Fibroblast of villous mesenchyme (primary cell): ENCODE measurements around the gene RBP5. TPM values are rescaled to one million over a fixed set of nuclear protein-coding genes. Genes with fewer than 3 reads are reported as not detected.

Experiments used
- DNase-seq: peaks from one replicate; pipeline ENCODE4 v3.0.0-alpha.2; 2010; ENCODE audit warnings: low read depth
- H3K4me3 ChIP-seq: 2 replicates; pipeline ENCODE4 v1.5.1; 2011; ENCODE audit warnings: low read depth, mild to moderate bottlenecking, low read length
- total RNA-seq: library from RNA; depleted of rRNA; stranded (reverse); fragments of >200 nt; gene quantifications from 2 replicates; pipeline ENCODE4 v1.2.3, GENCODE V29; 2012
- TF ChIP-seq, protein P1 (sequence below): IDR thresholded peaks from 2 replicates; pipeline ENCODE4 v1.5.1; 2012; ENCODE audit warnings: low read depth, mild to moderate bottlenecking, low read length; ENCODE audit not compliant: insufficient read depth

The RBP5 gene
- total RNA-seq, 1 donor, result not detected

DNA sequence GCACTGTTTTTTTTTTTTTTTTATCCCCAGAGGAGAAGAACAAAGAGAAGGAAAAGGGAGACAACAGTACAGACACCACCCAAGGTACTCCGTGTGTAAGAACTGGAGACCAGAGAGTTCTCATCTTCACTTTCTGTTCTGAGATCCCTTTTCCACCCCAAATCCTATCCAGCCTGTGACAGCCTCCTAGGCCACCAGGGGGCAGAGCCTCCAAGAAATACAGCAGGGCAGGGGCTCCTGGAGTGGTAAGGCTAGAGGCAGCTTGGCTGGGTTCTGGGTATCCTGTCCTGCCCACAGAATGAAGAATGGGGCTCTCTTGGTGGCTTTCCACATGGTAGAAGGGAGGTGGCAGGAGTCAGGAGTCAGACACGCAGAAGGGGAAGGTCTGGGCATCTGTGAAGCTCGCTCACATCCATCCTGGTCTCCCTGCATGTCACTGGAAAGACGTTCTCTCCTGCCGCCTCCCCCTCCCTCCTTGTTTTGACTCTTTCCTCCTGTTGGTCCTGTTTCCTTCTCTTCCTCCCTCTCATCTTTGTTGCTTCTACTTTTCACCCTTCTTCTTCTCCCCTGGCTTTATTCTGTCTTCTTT, 13.5 kb upstream of the RBP5 start:
- no peak overlapping the region for H3K4me3 ChIP-seq
- TF ChIP-seq, protein P1, sequence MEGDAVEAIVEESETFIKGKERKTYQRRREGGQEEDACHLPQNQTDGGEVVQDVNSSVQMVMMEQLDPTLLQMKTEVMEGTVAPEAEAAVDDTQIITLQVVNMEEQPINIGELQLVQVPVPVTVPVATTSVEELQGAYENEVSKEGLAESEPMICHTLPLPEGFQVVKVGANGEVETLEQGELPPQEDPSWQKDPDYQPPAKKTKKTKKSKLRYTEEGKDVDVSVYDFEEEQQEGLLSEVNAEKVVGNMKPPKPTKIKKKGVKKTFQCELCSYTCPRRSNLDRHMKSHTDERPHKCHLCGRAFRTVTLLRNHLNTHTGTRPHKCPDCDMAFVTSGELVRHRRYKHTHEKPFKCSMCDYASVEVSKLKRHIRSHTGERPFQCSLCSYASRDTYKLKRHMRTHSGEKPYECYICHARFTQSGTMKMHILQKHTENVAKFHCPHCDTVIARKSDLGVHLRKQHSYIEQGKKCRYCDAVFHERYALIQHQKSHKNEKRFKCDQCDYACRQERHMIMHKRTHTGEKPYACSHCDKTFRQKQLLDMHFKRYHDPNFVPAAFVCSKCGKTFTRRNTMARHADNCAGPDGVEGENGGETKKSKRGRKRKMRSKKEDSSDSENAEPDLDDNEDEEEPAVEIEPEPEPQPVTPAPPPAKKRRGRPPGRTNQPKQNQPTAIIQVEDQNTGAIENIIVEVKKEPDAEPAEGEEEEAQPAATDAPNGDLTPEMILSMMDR, result peak; percentile 86
- DNase-seq, result peak; percentile 57

DNA sequence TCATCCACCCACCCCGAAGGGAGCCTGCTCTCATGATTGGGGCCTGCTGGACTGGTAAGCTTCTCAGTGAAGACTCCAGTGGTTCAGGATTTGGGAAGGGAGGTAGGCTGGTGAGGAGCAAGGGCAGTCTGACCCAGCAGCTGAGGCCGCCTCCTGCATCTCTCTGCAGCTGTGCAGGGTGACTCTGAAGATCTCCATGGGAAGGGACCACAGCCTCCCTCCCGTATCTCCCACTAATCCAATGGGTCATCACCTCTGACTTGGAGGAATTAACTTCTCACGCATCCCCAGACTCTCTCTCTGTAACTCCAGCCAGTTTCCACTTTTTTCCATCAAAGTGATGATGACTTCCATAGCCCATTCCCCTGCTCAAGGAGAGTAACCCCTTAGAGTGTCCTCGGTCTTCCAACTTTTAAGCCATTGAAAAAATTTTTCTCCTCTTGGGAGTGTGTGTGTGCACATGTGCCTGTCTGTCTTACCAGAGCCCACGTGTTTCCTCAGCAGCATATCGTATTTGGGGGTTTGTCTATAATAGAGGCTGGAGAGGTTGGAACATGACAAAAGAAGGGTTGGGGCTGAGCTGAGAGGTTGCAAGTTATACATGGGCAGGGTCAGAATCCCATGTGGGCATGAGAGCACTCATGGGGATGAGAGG, 12.8 kb upstream of the RBP5 start:
- no peak for DNase-seq
- H3K4me3 ChIP-seq, result no peak overlapping the region
- TF ChIP-seq, protein P1, result no peak

DNA sequence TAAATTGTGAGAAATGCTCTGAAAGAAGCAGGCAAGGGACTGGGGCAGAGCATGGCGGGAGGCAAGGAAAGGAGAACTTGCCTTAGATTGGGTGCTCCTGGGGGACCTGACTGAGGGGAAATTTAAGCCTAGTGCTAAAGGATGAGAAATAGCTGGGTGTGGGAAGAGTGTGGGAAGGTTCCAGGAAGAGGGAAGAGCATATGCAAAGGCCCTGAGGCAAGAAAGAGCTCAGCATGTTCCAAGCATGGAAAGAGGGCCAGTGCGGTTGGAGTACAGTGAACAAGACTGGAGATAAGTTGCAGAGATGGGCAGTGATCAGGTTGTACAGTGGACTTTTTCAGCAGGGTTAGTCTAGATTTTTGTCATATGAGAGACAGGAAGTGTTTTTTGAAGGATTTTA, 10.5 kb upstream of the RBP5 start:
- H3K4me3 ChIP-seq, result no peak overlapping the region
- TF ChIP-seq, protein P1, result no peak
- DNase-seq, result no peak

DNA sequence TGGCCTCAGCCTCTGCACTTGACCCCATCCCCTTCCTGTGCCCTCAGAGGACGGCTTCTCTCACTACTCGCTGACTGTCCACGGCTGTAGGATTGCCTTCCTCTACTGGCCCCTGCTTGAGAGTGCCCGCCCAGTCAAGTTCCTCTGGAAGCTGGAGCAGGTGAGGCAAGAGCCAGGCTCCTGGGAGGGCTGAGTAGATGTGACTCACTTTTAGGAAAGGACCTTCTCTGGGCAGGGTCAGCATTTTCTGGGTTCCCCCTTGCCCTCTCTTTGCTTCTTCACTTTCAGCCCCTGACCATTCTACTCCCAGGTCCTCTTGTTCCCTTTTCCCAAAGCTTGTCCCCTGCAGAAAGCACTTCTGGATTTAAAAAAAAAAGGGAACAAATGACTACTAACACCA, 9.2 kb upstream of the RBP5 start:
- no peak overlapping the region for H3K4me3 ChIP-seq
- TF ChIP-seq, protein P1, result no peak

DNA sequence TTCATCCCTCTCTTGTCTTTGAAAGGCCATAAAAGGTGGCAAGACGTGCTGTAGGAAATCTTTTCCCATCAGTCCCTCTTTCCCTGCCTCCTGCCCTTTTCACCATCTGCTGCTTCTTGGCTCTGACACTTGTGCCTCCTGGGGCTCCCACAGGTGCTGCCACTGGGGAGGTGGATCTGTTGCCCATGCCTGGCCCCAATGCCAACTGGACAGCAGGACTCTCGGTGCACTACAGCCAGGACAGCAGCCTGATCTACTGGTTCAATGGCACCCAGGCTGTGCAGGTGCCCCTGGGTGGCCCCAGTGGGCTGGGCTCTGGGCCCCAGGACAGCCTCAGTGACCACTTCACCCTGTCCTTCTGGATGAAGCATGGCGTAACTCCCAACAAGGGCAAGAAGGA, 8.0 kb upstream of the RBP5 start:
- H3K4me3 ChIP-seq, result no peak overlapping the region
- TF ChIP-seq, protein P1, result no peak
- DNase-seq, result no peak

More for the DNA sequence above, 9.2 kb upstream of the RBP5 start:
- DNase-seq, result no peak

DNA sequence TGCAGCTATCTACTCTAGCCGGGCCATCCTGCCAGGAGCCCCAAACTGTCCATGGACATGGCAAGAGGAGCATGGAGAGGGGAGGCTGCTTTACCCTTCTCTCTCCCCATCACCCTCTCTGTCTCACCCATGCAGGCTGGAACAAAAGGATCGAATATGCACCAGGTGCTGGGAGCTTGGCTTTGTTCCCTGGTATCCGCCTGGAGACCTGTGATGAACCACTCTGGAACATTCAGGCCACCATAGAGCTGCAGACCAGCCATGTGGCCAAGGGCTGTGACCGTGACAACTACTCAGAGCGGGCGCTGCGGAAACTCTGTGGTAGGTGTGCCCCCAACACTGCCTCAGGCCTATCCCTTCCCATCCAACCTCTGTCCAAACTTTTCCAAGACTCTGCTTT, 7.4 kb upstream of the RBP5 start:
- no peak for DNase-seq
- TF ChIP-seq, protein P1, result no peak
- H3K4me3 ChIP-seq, result no peak overlapping the region
